ENCODE results near the gene B3GNT3. TPM values are rescaled to one million over a fixed set of nuclear protein-coding genes. Genes with fewer than 3 reads are reported as not detected.

The B3GNT3 gene
- total and polyA plus RNA-seq, 2 donors (not counting 1 experiment from before 2014, with no cell fraction given): 0.06 TPM; not detected in 1

DNA sequence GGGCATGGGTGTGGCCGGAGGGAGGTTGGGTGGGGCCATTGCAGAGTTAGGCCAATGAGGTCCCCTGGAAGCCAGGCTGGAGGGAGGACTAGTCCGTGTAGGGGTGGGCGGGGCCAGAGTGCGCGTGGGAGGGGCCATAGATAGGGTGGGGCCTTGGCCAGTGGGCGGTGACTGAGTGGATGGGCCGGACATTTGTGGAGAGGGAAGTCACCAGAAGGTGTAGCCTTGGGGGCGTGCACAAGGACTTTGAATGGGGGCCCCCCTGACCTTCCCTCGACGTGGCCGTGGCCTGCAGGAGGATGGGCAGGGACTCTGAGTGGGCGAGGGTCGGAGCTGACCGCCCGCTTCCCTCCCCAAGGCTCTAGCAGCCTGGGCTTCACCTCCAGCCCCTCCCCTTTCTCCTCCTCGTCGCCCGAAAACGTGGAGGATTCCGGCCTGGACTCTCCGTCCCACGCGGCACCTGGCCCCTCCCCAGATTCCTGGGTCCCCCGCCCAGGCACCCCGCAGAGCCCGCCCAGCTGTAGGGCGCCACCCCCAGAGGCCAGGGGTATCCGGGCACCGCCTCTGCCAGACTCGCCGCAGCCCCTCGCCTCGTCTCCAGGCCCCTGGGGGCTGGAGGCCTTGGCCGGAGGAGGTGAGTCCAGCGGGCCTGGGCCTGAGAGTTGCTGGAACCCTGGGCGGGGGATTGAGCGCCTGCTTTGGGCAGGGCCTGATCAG lies 16.5 kb upstream of the B3GNT3 start:
- intact Hi-C loops (cut with micrococcal nuclease): no loop called here
- Histone ChIP-seq H3K27me3 (replicated peaks in 1 of 4; ENCODE audit: control extremely low read depth in 1 of 4, control insufficient read depth in 3 of 4, insufficient read depth in 4 of 4, low read length in 3 of 4) (no peaks in the 10 kb centered on the region), H3K4me1 (ENCODE audit: control insufficient read depth in 2 of 2, insufficient read depth in 2 of 2, low read length in 2 of 2) (peaks cover 42 to 49% of the 10 kb centered on the region in 2 donors), H3K9me3 (ENCODE audit: control extremely low read depth in 1 of 3, control insufficient read depth in 2 of 3, insufficient read depth in 1 of 3, low read length in 2 of 3) (no peaks in the 10 kb centered on the region), H3K36me3 (replicated peaks in 1 of 2; ENCODE audit: control extremely low read depth in 1 of 2, control insufficient read depth in 1 of 2, extremely low read depth in 1 of 2, insufficient read depth in 2 of 2, low read length in 1 of 2) (peaks cover 2 to 44% of the 10 kb centered on the region in 2 experiments), H4K20me1 (ENCODE audit: control insufficient read depth, insufficient read depth, low read length, poor library complexity, severe bottlenecking) (peaks cover 23% of the 10 kb centered on the region), H3K4me3 (ENCODE audit: control extremely low read depth in 1 of 5, extremely low read depth in 1 of 5, insufficient read depth in 1 of 5, low read depth in 2 of 5, low read length in 4 of 5) (no peak overlapping the region), H3K4me2 (replicated peaks; ENCODE audit: low read depth, low read length, poor library complexity, severe bottlenecking) (peak overlapping the region; percentile 25), H3K9ac (ENCODE audit: low read length) (no peak overlapping the region), H3K27ac (ENCODE audit: low read length in 2 of 2) (peak overlapping the region in 1 of 2 donors; percentile 53), H2AFZ (ENCODE audit: insufficient read depth, low read depth, low read length, poor library complexity, severe bottlenecking) (no peak overlapping the region), H3K79me2 (ENCODE audit: control insufficient read depth, insufficient read depth, low read length) (peaks cover 37% of the 10 kb centered on the region)
- H3K4me3 Mint-ChIP-seq: peak overlapping the region; percentile 26
- WGBS (ENCODE audit: insufficient coverage): 77% methylated on average over 34 of the region's 37 CpGs
- H3K9me3 Mint-ChIP-seq (ENCODE audit: insufficient read depth): no peaks in the 10 kb centered on the region
- ATAC-seq (ENCODE audit: low read depth) (peak; percentile 15), DNase-seq (peak; percentile 69)
- TF ChIP-seq CTCF (IDR thresholded peaks at IDR 0.05) (no peak), EZH2 (IDR thresholded peaks at IDR 0.05; ENCODE audit: borderline replicate concordance, insufficient read depth, low read depth, low read length, poor library complexity, severe bottlenecking) (no peak)
- H3K4me1 Mint-ChIP-seq: peaks cover 41% of the 10 kb centered on the region
- CTCF ChIA-PET: interaction anchor here (1.7 to 5.3 kb wide), 4 partner anchors 23 to 77 kb away, joined by 5 to 51 read pairs (median 8); no protein-coding TSS in a partner anchor
- POLR2A ChIA-PET: interaction anchor here (0.8 to 3.3 kb wide), 3 partner anchors 24 to 154 kb away, joined by 3 to 18 read pairs (median 5); no protein-coding TSS in a partner anchor
- peak overlapping the region; percentile 76 for H3K27ac Mint-ChIP-seq
- no peaks in the 10 kb centered on the region for H3K27me3 Mint-ChIP-seq

Measured in B cell (primary cell).